Medulla oblongata (tissue), 1 donor: ENCODE measurements around the gene VPS13A.
"Not testable (repeated sequence)": the region's sequence is repeated elsewhere in the genome, so short reads cannot be mapped to it uniquely, and the experiment has no call there.

Experiments used
- DNase-seq: peaks from one replicate; pipeline ENCODE4 v3.0.0-alpha.2; 2015; ENCODE audit errors: extremely low spot score

The VPS13A gene

GRCh38 chr9:77304543-77304942 is 127.2 kb downstream of the VPS13A start:
- no peak for DNase-seq

GRCh38 chr9:77305622-77306400 is 128.5 kb downstream of the VPS13A start:
- DNase-seq, result no peak

- DNase-seq, result no peak
Measured at GRCh38 chr9:77307166-77307565, 129.8 kb downstream of the VPS13A start.

GRCh38 chr9:77316058-77316457 is 138.7 kb downstream of the VPS13A start:
- DNase-seq, result no peak

GRCh38 chr9:77325058-77325457 is 147.7 kb downstream of the VPS13A start:
- no peak for DNase-seq

- no peak for DNase-seq
Measured at GRCh38 chr9:77328102-77328501, 150.8 kb downstream of the VPS13A start.

GRCh38 chr9:77370064-77370463 is 192.7 kb downstream of the VPS13A start:
- DNase-seq, result no peak

- DNase-seq, result no peak
Measured at GRCh38 chr9:77374266-77374665, 196.9 kb downstream of the VPS13A start.

- DNase-seq, result no peak
Measured at GRCh38 chr9:77375956-77376532, 198.7 kb downstream of the VPS13A start.

- DNase-seq, result no peak
Measured at GRCh38 chr9:77384406-77384805, 207.1 kb downstream of the VPS13A start.

GRCh38 chr9:77386187-77386586 is 208.9 kb downstream of the VPS13A start:
- DNase-seq, result no peak

GRCh38 chr9:77391834-77392233 is 214.5 kb downstream of the VPS13A start:
- DNase-seq, result no peak

GRCh38 chr9:77392328-77392727 is 215.0 kb downstream of the VPS13A start:
- DNase-seq, result no peak

- DNase-seq, result not testable (repeated sequence)
Measured at GRCh38 chr9:77398581-77398980, 221.2 kb downstream of the VPS13A start.

GRCh38 chr9:77399964-77400363 is 222.6 kb downstream of the VPS13A start:
- no peak for DNase-seq

- DNase-seq, result no peak
Measured at GRCh38 chr9:77402286-77402685, 225.0 kb downstream of the VPS13A start.

GRCh38 chr9:77403239-77403638 is 225.9 kb downstream of the VPS13A start:
- DNase-seq, result no peak

GRCh38 chr9:77408521-77408920 is 231.2 kb downstream of the VPS13A start:
- not testable (repeated sequence) for DNase-seq

GRCh38 chr9:77417566-77417965 is 240.2 kb downstream of the VPS13A start:
- DNase-seq, result no peak

GRCh38 chr9:77418226-77418625 is 240.9 kb downstream of the VPS13A start:
- DNase-seq, result no peak

- no peak for DNase-seq
Measured at GRCh38 chr9:77420641-77421040, 243.3 kb downstream of the VPS13A start.

- DNase-seq, result no peak
Measured at GRCh38 chr9:77421506-77422265, 244.4 kb downstream of the VPS13A start.

GRCh38 chr9:77422969-77423368 is 245.6 kb downstream of the VPS13A start:
- no peak for DNase-seq
